ENCODE results near the gene KCNK5.
A peak's percentile ranks its signal among the peaks of the same experiment; 100 is the strongest.

KCNK5 gene

DNA sequence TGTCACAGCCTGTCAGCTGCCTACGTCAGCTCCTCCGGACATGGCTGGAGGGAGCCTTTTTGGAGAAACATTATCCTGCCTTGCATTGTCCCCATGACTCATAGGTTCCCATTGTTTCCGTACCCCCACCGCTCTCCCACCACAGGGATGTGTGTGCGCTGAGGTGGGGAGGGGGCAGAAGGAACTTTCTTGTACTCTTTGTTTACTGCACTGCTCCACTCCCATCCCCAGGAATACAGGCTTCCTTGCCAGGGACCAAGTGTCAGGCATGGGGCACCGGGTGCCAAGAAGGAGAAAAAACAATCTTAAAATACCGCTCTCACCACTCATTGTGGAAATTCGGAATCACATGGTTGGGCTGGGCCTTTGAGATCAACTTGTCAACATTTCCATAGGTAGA, 51.0 kb downstream of the KCNK5 start:
- DNase-seq (ENCODE audit: low read depth in 3 of 3, low spot score in 1 of 3) = no peak

DNA sequence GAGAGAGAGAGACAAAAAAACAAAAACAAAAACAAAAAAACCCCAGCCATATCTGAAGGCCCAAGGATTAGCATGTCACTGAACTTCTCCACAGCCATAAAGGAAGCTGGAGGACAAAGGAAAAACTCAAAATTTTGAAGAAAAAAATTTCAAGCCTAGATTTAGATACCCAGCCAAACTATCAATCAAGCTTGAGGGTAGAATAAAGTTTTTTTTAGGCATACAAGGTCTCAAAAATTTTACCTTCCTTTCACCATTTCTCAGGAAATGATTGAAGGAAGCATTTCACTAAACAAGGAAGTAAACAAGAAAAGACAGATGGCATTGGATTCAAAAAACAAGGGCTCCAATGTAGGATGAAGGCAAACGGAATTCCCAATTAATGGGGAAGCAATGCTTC, 52.1 kb downstream of the KCNK5 start:
- no peak for DNase-seq (ENCODE audit: low read depth in 3 of 3, low spot score in 1 of 3)

DNA sequence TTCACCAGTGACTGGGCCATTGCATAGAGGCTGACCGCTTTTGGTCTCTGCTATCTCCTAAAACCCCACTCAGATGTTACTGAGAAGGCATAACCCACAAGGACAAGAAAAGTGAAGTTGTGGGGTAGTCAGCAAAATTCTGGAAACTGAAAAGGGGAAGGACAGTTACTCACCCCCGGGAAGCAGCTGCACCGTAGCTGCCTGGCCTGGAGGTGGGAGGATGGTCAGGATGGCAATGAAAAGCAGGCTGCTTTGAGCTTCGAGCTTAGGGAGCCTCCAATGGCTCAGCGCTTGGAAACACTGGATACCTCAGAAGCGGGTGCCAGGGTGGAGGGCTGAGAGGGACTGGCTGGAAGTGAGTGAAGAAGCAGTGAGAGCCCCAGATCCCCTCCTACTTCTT, 56.0 kb downstream of the KCNK5 start:
- DNase-seq (ENCODE audit: low read depth in 3 of 3, low spot score in 1 of 3) = no peak

DNA sequence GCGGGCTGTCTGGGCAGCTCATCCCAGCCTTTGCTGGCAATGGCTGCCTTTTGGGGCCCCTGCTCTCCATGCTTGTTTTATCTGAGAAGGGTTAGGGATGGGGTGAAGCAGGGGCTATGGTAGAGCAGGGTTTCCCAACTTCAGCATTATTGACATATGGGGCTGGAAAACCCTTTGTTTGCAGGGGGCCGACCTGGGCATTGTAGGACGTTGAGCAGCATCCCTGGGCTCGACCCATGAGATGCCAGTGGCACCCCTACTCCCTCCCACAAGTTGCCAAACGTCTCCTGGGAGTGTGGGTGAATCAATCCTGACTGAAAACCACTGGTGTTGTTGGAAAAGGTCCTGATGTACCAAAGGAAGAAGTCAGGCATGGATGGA, 56.9 kb downstream of the KCNK5 start:
- DNase-seq (ENCODE audit: low read depth in 3 of 3, low spot score in 1 of 3) = no peak

DNA sequence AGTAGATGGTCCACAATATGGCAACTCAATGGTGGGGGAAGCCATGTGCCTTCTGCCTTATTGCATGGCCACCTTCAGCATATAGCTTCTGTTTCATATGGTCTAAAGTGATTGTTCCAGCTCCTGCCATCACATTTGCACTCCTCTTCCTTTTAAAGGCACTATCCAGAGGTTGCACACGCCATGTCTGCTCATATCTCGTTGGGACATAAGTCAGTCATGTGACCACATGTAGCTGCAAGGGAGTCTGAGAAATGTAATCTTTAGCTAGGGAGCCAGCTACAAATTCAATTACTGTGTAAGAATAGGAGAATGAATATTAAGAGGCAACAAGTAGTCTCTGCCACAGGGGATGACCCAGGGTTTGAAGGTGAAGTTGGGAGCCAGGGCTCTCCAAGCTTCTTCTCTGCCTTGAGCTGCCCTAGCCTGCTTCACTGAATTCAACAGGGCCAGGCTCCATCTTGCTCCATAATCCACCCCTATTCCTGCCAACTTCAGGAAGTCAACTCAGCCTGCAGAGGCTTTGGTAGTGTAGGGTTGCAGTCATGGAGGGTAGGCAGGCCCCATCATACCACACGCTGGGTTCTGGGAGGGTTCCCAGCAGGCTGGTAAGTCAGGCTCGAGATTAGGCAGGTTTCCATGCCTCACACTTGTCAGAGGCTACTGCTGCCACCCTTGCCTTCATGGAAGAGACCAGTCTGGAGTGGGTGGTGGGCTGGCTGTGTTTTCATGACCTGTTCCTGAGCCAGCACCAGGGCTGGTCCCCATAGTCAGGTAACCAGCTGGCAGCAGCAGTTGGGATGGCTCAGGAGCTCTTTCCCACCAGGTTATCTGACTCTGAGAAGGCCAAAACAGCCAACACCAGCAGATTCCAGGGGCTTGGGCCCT, 57.5 kb downstream of the KCNK5 start:
- no peak for DNase-seq (ENCODE audit: low read depth in 3 of 3, low spot score in 1 of 3)

DNA sequence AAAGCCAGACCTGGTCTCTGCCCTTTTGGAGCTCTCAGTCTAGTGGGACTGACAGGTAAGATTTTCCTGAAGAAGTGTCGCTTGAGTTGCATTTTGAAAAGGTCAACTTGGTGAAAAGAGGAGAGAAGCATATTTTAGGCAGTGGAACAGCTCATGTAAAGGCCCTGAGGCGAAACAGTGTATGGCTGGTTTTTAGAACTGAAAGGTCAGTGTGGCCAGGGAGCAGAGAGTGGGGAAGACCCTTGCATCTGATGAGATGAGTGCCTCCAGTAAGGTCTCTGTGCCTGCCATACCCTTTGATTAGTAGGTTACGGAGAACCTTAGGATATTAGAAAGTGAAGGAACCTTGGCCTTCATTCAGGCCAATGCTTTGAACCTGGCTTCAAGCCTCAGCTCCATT, 58.4 kb downstream of the KCNK5 start:
- no peak for DNase-seq (ENCODE audit: low read depth in 3 of 3, low spot score in 1 of 3)

DNA sequence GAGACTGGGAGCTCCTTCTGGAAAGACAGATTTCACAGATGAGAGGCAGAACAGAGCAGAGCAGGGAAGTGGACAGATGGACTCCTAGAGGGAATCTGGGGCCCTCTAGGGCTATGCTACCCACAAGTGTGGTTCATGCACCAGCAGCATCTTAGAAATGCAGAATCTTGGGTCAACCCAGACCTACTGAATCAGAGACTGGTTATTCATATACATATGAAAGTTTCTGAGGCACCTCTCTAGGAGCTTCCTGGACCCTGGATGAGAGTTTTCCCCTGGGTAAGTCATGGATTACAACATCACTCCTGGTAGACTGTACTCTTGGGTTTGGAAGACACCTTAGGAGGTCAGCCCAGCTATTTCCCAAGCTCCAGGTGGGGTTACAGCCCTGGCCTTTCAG, 58.9 kb downstream of the KCNK5 start:
- DNase-seq (ENCODE audit: low read depth in 3 of 3, low spot score in 1 of 3) = no peak

DNA sequence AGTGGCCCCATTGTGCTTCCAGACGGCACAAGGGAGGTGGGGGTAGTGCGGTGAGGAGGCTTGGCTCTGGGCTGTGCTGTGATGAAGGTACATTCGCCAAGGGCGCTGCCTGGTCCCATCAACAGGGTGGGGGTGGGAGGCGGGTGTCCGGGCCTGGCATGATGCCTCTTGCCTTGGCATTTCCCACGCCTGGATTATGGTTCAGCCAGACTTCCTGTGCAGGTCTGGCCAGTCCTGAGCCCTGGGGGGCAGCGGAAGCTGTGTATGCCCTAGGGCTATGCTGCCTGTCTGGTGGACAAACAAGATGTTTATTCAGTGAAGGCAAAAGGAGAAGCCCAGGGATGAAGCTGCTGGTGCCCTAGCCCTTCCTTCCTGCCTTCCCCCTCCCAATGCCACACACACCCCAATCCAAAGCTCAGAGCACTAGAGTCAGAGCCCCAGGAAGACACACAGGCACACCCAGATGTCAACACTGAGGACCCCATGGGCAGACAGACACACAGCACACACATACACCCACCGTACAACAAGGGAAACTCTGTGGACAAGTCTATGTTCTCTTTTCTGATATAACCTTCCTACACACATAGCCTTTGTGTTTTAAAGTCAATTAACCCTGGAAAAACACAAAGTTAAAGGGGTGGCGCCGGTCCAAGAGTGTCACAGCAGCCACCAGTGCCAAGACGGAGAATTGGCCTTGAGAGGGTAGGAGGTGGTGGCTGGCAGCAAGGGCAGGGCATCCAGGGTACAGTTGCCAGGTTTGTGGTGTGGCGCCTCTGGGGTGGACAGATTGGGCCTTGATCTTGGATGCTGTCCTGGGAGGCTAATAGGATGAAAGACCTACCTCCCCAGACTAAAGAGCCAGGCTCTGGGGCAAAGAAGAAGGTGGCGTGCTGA, 59.6 kb downstream of the KCNK5 start:
- no peak for DNase-seq (ENCODE audit: low read depth in 3 of 3, low spot score in 1 of 3)

DNA sequence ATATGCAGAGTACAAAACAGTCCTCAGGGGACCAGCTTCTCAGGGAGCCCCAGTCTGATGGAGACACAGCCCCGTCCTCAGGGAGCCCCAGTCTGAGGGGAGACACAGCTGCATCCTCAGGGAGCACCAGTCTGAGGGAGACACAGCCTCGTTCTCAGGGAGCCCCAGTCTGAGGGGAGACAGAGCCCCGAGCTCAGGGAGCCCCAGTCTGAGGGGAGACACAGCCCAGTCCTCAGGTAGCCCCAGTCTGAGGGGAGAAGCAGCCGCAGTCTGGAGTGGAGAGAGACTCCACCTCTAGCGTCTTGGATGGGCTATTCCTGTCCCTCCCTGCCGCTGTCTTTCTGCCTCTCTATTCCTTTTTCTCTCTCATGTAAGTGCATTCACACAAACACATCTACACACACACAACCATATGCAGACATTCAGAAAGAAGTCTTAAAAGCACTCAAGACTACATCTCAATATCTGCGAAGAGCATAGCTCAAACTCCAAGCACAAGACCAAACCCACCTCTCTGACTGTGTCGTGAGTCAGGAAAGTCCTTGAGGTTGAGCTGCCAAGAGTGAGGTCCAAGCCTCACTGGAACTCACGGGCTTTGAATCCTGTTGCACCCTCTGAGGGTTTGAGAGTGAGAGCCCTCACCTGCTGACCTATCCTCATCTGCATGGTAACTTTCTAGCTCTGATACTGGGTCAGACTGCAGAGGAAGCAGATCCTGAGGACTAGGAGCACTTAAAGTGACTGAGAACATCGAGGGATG, 61.2 kb downstream of the KCNK5 start:
- DNase-seq (ENCODE audit: low read depth in 3 of 3, low spot score in 1 of 3) = no peak

DNA sequence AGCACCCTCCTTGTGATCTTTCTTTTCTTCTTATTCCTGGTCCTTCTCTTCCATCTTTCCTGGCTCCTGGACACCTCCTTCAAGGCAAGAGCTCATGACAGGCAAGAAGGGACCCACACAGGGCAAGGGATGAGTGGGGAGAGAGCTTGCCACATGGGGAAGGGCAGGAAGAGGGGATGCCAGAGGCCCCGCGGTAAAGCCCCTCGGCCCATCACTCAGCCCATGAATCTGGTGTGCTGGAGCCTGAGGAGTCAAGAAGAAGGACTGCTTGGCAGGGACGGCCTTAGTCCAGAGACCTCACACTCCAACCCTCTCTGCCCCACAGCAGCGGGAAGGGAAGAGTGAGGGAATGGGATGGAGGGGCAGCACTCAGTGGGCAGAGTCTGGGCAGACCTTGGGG, 62.0 kb downstream of the KCNK5 start:
- no peak for DNase-seq (ENCODE audit: low read depth in 3 of 3, low spot score in 1 of 3)

DNA sequence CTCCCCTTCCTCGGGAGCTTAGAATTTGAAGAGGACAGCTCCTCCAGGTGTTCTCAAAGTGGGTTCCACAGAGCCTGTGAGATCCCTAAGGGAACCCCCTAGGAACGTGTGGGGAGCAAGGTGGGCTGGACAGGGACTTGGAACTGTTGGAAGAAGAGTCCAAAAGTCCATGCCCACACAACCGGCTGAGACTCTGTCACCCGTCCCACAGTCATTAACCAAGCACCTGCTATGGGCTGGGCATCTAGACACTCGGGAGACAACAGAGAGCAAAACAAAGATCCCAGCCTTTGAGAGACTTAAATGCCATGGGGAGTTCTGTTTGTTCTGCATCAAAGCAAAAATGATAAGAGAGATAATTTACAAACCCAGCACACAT, 62.4 kb downstream of the KCNK5 start:
- no peak for DNase-seq (ENCODE audit: low read depth in 3 of 3, low spot score in 1 of 3)

DNA sequence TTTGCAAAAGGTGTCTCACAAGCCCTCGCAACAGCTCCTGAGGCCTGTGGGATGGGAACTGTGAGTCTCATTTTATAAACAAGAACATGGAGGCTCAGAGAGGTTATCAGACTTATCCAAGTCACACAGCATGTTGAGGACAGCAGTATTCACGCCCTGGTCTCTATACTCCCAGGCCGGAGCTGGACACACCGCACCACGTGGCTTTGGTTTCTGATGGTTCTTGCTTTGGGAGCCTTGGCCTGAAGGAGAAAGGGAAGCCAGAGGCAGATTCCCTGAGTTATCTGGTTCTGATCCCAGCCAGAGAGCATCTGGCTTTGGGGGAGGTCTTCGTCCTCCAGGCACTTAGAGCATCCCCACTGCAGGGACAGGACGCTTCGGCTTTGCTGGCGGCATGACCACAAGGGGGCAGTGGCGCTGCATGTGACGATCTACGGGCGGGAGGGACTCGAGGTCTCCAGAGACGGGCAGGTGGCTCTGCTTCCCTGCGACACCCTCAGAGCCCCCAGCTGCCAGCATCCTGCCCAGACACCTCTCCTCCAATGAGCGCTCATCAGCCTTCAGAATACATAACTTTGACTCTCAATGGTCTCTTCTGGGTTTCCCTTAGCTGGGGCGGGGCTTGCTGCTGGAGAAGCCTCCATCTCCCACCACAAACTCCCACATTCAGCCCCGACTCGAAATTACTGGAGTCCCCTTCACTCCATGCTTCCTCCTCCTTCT, 62.9 kb downstream of the KCNK5 start:
- DNase-seq (ENCODE audit: low read depth in 3 of 3, low spot score in 1 of 3) = peak; percentile 52 to 85 (median 53)

DNA sequence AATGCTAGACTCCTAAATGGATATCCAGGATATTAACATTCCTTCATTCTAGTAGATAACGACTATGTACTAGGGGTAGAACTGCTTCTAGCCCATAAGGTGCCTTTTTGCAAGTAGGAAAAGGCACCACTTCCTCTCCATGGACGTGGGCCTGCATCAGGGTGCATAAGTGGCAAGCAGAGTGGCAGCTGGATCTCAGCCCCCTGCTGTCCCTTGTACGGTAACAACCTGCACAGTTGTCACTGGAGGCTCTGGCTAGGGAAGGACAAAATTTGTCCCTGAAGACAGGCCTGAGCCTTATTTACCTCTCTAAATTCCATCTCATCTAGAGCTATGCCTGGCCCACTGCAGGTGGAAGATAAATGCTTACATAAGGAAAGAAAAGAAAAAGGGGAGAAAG, 71.8 kb downstream of the KCNK5 start:
- no peak for DNase-seq (ENCODE audit: low read depth in 3 of 3, low spot score in 1 of 3)

DNA sequence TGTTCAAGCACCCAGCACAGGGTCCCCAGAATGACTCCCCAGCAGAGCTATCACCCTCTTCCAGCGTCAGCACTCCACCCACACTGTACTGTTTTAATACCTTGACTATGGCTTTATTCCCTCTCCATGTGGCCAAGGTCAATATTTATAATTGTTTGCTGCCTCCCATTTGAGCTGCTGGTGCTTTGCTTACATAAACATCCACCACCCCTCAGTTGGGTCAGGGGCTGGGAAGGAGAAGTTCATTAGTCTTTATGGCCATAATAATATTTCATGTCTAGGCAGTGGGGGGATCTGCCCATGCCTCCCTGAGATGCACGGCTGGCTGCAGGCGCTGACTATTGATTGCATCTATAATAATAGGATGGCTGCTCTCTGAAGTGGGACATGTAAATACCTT, 72.5 kb downstream of the KCNK5 start:
- no peak for DNase-seq (ENCODE audit: low read depth in 3 of 3, low spot score in 1 of 3)

DNA sequence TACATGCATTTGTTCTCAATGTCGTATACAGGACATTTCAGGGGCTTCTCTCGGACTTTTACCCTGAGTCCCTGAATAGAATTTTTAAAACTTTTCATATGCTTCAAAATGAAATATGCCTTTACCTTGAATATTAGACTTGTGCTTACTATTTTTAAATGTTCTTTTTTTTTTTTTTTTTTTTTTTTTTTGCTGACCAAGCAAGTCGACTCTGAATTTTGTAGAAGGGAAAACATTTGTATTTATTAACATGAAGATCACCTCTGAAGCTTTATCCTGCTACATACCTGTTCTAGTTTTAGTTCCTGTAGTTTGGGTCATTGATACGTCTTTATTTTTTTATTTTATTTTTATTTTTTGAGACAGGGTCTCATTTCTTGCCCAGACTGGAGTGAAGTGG, 74.6 kb downstream of the KCNK5 start:
- DNase-seq (ENCODE audit: low read depth in 3 of 3, low spot score in 1 of 3) = no peak

DNA sequence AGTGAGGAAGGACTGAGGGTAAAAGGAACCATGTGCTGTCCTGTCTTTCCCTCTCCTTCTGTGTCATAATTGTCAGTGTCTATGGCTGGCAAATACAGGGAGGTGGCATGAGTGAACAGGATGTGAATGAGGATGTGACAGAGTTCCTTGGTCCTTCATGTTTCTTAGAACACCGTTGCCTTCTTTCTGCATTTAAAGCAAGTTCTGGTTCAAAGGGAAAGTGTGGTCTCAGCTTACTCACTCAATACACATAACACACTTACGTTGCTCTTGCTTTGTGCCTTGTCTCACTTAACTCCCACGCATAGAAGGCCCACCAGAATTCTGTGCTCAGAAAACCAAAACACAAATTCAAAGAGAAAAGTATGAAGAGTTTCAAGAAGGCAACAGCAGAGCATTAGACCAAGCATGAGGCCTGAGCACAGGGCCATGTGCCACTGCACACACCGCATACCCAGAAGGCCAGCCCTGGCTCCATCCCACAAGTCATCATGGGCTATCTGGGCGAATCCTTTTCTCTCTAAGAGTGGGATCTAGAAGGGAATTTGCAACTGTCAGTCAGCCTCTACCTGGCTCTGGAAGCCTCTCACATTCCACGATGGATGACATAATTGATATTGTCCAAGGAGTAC, 75.4 kb downstream of the KCNK5 start:
- DNase-seq (ENCODE audit: low read depth in 3 of 3, low spot score in 1 of 3) = no peak

DNA sequence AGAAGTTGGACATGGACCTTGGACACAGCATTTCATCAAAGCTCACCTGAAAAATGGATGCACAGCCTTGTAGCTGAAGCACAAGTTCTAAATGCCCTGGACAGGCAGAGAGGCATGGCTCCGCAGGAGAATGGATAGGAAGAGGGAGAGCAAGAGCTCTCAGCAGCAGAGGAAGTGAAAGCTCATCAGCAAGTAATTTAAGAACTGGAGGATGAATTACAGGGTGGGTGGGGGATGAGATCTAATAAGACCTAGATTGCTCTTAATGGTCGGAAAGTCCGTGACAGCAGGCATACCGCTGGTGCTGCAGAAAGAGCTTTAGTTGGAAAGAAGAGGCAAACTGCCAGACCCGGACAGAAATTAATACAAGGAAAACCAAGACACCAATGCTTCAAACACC, 77.0 kb downstream of the KCNK5 start:
- DNase-seq (ENCODE audit: low read depth in 3 of 3, low spot score in 1 of 3) = no peak

DNA sequence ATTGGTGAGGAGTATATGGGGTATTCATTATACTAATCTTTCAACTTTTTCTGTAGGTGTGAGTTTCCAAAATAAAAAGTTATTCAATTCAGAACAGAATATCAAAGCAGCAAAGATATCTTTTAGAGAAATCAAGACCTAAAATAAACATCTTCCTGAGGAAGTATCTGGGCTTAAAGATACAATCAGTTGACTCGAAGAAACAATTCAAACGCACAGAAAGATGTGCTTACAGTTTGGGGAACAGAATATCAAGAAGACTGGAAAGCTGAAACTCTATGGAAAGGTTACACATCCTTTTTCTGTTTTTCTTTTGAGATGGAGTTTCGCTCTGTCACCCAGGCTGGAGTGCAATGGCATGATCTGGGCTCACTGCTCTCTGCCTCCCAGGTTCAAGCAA, 78.1 kb downstream of the KCNK5 start:
- no peak for DNase-seq (ENCODE audit: low read depth in 3 of 3, low spot score in 1 of 3)

DNA sequence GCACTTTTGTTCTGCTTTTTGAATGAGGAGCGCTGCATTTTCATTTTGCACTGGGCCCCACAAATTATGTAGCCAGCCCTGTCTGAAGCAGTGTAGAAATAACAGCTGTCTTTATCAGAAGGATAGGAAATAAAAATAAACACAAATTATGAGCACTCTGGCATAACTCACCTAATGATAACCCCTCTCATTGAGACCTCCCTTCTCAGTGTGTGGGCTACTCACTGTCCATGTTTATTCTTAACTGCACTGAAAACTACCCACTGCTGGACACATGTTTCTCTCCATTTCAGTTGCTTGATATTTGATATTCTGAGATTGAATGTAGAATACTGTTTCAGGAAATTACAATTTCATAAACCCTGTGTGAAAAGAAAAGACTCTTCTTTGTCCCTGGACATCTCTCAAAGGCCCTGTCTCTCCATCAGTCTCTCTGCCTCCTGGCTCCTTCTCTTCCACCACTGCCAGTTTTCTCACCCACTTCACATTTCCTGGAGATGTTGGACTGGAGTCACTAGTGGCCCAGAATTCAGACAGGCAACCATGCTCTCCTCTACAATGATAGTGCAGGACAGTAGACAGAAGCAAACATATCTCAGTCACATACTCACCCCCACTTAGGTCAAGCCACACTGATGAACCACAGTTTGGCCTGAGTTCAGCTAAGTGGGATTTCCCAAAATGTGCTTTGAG, 84.6 kb downstream of the KCNK5 start:
- DNase-seq (ENCODE audit: low read depth in 3 of 3, low spot score in 1 of 3) = no peak

Measured in stimulated activated CD4-positive, alpha-beta T cell treated with anti-CD3 and anti-CD28 coated beads, TNF-alpha, amount 100 ng/mL, for 1 hour (primary cell).